ENCODE results near the gene ARMC7.

Gene ARMC7

DNA sequence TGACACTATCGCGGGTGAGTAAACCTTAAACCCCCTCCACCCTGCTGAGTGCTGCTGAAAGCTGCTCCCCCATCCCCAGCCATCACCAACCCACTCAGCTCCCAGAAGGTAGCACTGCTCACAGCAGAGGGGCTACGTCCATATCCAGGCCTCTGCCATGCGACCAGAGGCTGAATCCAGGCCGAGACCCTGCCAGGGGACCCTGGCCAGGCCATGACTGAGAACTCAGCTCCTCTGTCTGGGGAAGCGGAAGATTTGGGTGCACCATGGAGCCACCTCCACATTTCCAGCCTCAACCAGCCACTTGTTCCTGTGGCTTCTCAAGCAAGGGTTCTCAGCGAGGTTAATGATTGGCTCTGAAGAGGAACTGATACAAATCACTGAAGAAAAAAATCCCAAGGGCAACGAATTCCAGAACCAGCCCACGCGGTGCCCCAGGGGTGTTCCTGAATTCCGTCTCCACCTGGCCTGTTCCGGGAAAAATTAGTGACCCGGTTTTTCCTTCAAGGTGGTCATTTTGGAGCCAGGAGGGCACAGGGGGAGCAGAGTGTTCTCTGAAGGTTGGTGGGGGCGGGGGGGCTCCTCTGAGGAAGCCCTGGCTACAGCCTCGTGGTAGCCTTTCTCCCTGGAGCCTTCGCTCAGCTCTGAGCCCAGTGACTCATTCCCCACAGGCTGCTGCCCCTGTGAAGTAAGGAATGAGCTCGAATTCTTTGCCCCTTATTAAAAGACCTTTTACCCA lies 31.3 kb upstream of the ARMC7 start:
- DNase-seq (ENCODE audit: low read depth in 3 of 3): no peak

DNA sequence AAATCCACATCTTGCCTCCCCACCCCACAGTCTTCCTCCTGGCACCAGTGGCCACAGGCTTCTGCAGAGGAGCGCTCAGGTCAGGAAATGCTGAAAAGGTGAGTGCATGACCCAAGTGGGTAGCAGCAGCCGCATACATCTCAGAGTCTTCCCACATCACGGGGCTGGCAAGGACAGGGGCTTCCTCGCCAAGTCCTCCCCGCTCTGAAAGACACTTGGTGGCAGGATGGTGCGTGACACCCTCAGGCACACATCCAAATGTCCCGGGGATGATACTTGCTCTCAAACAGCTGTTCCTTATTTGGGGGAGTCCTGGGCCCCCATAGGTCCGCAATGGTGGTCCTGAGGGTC lies 30.8 kb upstream of the ARMC7 start:
- DNase-seq (ENCODE audit: low read depth in 3 of 3): no peak

DNA sequence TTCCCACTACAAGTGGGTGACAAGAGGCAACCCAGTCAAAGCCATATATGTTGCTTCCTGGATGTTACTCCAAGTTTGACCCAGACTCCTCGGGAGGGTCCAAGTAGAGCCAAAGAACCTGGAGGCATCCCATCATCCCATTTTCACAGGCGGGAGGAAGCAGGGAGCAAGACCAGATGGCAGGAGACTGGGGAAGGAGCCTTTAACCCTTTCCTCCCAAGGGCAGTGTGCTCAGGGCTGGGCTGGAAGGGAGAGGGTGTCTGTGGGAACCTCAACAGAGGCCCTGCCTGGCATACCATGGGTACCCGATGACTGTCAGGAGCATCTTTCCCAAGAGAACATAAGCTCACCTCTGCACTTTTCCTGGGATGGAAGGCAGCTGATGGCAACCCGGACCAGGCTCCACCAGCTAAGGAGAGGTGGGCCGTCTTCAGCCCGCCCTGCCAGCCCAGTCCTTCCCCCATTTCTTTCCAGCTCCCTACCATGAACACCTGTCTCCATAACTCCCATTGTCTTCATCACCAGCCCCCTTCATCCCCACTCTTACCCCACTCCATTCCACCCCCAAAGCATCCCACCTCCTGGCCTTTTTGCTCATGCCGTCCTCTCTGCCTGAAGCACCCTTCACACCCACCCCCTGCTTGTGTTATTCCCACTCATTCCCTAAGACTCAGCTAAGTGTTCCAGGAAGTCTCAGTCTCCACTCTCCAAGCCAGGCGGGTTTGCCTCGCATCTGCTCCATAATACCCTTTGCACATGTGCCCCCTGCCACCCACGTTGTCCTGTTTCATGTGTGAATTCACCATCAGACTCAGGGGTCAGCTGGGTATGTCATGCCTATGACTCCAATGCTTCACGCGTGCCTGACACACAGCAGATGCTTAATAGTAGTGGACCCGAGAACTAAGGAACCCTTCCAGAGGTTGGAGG lies 27.9 kb upstream of the ARMC7 start:
- no peak for DNase-seq (ENCODE audit: low read depth in 3 of 3)

DNA sequence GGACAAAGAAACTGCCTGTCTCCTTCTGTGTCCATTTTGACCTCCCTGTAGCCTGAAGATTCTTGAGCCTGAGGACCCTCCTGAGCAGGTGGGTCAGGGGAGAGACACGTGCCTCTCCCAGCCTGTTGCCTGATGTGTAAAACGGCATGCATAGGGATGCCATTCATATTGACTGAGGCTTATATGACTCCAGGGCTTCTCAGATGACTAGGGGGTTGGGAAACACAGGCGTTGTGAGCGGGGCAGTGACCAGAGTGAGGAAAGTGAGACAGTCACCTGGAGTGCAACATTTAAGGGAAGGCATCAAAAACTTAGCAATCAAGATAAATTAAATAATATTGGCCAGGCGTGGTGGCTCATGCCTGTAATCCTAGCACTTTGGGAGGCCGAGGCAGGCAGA lies 27.1 kb upstream of the ARMC7 start:
- DNase-seq (ENCODE audit: low read depth in 3 of 3): no peak

DNA sequence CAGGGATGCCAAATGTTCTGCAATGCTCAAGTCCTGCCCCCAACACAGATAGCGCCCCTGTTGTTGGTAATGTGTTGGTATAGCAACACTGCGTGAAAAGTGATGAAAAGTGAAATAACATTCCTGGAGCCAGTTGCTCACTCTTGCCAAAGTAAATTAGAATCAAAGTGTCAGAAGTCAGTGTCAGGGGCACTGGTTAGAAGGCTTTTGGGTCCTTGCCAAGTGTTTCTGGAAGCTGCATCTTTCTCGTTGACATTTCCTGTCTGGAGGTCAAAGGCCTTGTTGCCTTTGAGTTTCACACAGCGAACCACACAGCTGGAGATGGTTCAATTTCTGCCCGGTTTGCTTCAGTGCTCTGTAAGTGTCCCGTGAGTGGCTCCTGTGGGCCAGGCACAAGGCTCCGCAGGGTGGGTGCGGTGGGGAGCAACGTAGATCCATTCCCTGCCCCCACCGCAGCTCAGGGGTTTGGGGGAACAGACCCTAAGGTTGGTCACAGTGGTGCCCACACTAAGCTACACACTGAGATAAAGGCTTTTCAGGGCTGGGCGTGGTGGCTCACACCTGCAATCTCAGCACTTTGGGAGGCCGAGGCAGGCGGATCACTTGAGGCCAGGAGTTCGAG lies 25.6 kb upstream of the ARMC7 start:
- DNase-seq (ENCODE audit: low read depth in 3 of 3): no peak

DNA sequence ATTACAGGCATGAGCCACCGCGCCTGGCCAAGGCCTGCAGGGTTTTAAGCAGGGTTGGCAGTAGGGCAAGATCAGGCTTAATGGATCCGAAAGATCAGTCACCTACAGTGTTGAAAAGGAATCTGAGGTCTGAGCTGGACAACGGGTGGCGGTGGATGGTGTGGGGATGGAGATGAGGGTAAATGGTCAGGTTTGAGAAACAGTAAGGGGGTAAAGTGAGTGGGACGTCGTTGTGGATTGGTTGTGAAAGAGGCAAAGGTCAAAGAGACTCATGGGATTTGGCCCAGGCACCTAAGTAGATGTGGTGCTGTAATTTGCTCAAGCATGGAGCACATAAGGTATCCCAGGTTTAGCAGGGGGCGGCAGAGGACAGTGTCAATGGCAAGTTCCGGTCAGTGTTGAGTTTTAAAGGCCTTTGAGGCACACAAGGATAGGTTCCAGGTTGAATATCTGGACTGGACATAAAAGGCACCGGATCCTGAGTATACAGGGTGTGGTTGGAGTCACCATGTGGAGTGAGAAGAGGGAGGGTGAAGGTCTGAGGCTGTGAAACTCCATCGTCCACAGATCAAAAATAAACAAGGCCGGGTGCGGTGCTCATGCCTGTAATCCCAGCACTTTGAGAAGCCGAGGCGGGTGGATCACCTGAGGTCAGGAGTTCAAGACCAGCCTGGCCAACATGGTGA lies 23.1 kb upstream of the ARMC7 start:
- no peak for DNase-seq (ENCODE audit: low read depth in 3 of 3)

DNA sequence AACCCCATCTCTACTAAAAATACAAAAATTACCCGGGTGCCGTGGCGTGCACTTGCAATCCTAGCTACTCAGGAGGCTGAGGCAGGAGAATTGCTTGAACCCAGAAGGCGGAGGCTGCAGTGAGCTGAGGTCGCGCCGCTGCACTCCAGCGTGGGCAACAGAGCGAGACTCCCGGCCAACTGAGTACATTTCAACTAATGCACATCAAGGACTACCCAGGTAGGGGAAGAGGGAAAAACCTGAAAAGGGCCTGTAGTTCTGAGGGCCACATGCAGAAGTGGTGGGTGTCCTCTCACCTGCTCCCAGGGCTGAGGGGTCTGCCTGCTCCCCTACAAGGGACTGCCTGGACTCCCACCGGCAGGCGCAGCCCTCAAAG lies 22.6 kb upstream of the ARMC7 start:
- no peak for DNase-seq (ENCODE audit: low read depth in 3 of 3)

DNA sequence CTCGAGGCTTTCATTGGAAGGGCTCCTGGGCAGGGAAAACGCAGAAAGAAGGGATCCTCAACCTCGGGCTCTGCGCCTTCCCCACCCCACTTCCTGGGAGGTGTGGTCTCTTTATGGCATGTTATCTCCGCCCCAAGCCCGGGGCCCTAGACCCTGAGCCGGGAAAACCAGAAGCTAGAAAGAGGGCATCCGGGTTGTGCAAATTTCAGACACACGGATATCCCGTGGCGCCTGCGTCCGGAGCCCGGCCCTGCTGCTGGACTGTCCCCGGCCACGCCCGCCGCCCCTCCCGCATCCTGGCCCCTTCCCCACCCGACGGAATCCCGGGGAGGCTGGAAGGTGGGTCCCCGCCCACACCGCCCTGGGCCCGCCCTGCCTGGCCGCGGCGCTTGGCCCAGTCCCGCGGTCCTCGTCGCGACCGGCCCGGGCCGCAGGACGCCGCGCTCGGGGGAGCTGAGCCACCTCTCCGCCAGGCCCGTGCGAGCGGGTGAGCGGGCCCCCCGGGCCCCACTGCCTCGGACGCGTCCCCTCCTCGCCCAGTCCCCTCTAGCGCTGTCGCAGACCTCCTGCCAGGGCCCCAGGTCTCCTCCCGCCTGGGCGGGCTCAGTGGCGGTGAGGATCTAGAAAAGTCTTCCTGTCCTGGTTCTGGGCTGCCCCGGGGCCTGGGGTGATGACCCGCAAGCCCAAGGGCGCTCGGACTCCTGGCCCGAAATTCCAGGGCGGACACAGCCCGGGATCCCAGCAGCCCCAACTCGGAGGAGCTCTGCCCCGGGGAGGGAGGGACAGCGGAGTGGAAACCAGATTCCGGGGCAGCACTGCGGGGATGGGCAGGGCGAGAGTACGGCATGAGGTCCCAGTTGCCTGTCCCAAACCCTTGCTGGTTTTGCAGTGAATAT lies 22.0 kb upstream of the ARMC7 start, which contains the start of gene SLC16A5:
TSS of gene SLC16A5 (plus strand) at position 397 of the 896 bp plus-strand sequence. CDS start 5,683 bp downstream, outside the sequence.
- no peak for DNase-seq (ENCODE audit: low read depth in 3 of 3)

DNA sequence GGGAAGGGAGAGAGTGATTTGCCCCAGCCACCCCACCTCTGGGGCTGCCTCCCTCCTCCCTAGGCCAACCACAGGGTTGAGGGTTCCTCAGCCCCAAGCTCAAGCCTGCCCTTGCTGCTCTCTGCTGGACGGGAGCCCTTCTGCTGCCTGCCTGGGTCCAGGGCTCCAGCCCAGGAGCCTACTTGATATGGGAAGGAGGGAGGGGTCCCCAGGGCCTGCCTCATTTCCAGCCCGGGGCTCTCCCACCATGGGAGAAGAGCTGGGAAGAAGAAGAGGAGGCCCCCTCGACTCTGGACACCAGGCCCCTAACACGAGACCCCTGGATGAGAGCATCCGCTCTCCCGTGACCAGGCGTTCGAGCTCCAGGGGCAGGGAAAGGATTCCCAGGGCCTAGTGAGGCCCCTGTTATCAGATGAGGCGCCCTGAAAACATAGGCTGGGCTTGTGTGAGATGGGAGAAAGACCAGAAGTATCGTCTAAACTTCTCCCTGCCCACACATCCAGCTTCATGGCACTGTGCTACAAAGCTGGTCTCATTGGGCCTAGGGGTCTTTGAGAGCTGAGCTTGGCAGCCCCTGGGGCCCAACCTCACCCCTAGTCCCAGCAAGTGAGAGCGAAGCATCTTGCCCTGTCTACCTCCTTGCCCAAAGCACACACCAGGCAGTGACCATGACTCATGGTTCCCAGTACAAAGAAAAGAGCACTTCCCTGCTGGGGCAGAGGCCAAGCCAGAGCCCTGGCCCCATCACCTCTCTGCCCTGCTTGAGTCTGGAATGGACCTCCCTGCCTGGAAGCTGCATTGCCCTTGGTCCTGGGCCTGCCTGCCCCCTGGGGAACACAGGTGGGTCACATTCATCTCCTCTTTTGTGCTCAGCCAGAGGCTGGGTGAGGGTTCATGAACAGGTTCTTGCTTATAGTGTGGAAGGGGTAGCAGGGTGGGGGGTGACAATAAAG lies 21.0 kb upstream of the ARMC7 start:
- DNase-seq (ENCODE audit: low read depth in 3 of 3): no peak

DNA sequence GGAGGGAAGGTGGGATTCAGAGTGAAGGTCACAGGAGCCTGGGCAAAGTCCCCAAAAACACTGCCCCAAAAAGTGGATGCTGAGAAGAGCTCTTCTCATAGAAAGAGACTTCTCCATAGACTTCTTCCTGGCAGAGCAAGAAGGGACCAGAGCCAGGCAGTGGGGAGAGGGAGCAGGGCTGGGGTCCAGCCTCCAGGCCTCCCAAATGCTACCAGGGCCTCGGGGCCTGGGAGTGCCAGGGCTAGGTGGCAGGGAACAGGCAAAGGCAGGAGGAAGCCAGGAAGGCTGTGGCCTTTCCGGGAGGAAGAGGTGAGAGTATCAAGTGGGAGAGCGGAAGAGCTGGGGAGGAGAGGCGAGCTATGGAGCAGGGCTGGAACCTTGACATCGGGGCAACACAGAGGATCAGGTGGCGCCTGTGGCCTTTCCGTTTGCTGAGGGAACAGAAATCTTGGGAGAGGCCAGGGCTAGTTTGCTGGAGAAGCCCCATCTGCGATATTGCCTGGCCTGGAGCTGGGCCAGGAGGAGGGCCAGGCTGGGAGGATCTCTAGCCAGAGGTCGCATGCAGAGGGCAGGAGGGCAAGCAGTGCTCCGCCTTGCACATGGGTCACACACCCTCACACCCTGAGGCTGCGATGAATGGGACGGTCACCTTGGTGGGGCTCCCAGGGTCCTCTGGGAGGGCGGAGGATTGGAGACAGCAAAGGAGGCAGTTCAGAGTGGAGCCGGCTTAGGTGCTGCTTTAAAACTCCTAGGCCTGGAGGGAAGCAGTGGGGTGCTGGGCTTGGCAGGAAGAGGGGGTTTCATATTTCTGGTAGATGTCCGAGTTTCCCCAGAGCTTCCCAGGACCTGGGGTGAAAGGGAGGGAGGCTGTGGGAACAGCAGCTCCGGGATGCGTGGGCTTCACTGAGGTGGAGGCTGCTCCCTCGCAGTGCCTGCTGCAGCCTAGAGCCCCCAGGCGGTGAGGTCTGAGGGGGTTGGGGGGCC lies 18.6 kb upstream of the ARMC7 start:
- DNase-seq (ENCODE audit: low read depth in 3 of 3): no peak

DNA sequence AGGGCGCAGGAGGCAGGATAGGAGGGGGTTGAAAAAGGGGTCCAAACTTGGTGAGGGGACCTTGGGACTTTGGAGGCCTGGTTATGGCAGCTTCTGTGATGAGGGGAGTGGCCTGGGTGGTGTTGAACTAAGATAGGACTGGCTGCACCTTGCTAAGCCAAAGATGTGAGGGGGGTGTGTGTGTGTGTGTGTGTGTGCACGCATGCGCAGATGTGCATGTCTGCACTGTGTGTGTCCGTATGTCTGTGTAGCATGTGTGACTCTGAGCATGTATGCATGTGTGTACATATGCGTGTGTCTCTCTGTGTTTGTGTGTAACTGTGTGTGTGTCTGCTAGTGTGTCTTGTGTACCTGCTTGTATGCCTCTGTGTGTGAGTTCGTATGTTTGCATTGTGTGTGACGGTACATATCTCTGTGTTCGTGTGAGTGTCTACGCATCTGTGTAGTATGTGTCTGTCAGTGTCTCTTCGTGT lies 17.9 kb upstream of the ARMC7 start:
- DNase-seq (ENCODE audit: low read depth in 3 of 3): no peak

DNA sequence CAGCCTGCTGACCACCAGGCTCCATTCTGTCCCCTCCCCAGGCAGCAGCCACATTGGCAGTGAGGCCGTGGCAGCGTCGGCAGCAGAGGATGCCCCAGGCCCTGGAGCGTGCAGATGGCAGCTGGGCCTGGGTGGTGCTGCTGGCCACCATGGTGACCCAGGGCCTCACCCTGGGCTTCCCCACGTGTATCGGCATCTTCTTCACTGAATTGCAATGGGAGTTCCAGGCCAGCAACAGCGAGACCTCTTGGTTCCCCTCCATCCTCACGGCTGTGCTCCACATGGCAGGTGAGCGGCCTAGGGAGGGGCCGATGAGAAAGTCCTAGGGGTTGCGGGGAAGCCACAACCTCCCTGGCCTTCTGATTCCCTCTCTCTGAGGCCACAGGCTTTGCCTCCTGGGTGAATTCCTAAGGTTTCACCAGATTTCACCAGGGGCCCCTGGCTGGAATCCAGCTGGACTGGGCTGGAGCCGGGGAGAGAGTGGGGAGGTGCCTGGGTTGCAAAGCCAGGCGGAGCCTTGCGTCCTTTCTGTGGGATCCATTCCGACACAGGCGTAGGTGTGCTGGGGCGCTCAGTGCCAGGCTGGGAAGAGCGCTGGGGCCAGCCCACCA lies 16.1 kb upstream of the ARMC7 start:
- no peak for DNase-seq (ENCODE audit: low read depth in 3 of 3)

DNA sequence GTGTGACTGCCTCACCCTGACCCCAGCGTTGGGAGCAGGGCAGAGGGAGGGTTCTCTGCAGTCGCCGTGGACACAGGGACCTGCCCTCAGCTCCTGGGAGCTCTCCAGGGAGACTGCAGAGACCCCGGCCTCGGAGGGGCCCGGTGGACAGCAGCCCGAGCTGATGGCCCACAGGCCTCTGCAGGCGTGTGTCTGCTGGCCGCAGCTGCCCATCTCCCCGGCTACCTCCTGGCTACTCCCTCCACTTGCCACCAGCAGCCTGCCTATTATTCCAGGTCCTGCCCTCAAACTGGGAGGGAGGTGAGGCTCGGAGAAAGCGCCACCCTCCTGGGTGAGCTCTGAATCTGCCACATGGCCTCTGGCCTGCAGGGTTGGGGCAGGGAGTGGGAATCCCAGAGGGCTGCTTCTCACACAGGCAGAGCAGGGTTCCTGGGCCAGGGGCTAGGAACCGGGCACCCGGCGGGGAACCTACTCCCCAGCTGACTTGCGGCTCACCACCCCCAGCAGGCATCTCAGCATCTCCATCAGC lies 14.8 kb upstream of the ARMC7 start:
- DNase-seq (ENCODE audit: low read depth in 3 of 3): no peak

DNA sequence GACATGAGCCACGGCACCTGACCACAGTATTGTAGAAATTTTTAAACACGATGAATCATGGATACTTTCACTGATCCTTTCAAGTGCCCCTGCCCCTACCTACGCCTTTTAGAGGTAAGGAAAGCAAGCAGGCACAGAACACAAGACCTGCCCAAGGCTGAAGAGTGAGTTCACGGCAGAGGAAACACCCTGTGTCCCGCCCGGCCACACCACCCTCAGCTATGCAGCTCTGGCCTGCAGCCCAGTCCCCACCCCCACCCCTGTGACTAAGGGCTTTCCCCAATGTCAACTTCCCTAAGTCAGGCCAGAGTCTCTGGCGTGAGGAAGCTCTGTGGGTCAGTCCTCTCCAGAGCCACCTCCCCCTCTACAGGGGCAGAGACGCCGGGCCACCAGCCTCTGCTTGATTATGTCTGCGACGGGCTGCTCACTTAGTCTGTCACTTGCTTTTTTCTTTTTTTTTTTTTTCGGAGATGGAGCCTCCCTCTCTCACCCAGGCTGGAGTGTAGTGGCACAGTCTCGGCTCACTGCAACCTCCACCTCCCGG lies 13.6 kb upstream of the ARMC7 start:
- no peak for DNase-seq (ENCODE audit: low read depth in 3 of 3)

DNA sequence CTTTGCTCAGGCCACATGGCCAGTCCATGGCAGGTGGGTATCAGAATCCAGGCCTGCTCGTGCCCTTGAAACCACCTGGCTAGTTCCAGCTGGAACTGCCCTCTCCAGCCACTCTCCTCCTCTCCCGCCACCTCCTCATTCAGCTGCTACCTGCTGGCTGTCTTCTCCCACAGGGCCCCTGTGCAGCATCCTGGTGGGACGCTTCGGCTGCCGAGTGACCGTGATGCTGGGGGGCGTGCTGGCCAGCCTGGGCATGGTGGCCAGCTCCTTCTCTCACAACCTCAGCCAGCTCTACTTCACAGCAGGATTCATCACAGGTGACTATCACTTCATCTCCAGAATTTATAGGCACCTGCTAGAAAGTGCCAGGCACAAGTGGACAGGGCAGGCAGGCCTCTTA lies 11.9 kb upstream of the ARMC7 start:
- no peak for DNase-seq (ENCODE audit: low read depth in 3 of 3)

DNA sequence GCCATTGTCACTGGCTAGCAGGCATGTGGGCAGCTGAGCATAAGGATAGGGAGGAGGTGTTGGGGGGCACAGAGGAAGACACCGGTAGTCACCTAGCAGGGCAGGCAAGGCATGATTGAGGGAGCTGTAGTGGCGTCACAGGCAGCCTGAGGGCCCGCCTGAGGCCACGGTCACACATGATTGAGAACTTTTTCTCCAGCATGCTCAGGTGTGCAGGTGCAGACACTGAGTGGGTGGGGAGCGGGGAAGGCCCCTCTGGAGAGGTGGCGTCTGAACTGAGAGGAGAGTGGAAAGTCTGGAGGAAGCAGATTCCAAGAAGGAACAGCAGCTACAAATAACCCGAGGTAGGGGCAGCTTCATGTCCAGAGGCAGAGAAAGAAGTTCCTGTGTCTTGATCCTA lies 10.9 kb upstream of the ARMC7 start:
- DNase-seq (ENCODE audit: low read depth in 3 of 3): no peak

DNA sequence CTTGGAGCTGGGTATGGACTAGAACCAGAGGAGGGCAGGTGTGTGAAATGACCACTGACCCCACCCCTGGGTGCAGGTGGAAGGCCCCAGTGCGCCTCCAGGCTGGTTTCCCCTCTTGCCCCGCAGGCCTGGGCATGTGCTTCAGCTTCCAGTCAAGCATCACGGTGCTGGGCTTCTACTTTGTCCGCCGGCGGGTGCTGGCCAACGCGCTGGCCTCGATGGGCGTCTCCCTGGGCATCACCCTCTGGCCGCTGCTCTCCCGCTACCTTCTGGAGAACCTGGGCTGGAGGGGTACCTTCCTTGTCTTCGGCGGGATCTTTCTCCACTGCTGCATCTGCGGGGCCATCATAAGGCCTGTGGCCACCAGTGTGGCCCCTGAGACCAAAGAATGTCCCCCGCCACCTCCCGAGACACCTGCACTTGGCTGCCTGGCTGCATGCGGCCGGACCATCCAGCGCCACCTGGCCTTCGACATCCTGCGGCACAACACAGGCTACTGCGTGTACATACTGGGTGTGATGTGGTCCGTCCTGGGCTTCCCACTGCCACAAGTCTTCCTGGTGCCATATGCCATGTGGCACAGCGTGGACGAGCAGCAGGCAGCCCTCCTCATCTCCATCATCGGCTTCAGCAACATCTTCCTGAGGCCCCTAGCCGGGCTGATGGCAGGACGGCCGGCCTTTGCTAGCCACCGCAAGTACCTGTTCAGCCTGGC lies 9.7 kb upstream of the ARMC7 start:
- no peak for DNase-seq (ENCODE audit: low read depth in 3 of 3)
